Stimulated activated naive CD8-positive, alpha-beta T cell treated with anti-CD3 and anti-CD28 coated beads, Interleukin-15, Interleukin-2, amounts not matched to agents 100 ng/mL and 50 ng/mL, for 24 hours (primary cell): ENCODE results near the gene NTNG2.

ENCODE experiments used
- H3K27ac Mint-ChIP-seq: one replicate; pipeline ENCODE4 v1.8.0; 2021; ENCODE audit warnings: mild to moderate bottlenecking, mixed read lengths
- H3K27me3 Mint-ChIP-seq: one replicate; pipeline ENCODE4 v1.8.0; 2021; ENCODE audit warnings: mixed read lengths
- H3K36me3 Mint-ChIP-seq: one replicate; pipeline ENCODE4 v1.8.0; 2021; ENCODE audit warnings: low read depth, mixed read lengths
- H3K4me1 Mint-ChIP-seq: one replicate; pipeline ENCODE4 v1.8.0; 2021; ENCODE audit warnings: low read depth, mixed read lengths
- H3K4me3 Mint-ChIP-seq: one replicate; pipeline ENCODE4 v1.8.0; 2021; ENCODE audit warnings: mild to moderate bottlenecking, mixed read lengths
- H3K9me3 Mint-ChIP-seq: one replicate; pipeline ENCODE4 v1.8.0; 2021; ENCODE audit warnings: mixed read lengths

NTNG2 gene

DNA sequence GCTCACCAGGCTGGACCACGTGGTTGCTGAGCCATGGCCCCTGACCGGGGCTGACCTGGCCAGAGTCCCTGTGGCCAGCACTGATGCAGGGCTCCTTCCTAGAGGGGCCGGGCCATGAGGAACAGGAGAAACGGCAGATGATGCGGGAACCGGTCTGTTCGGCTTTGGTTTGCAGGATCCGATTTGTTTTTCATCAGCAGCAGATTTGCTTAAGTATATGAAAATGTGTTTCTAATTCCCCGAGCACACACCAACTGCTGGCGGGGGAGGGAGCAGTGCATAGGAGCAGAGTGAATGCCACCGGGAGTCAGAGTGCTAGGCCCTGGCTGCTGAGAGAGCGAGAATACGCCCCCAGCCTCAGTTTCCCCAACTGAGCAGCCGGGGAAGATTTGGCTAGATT lies 13.6 kb downstream of the NTNG2 start:
- no peaks in the 10 kb centered on the region for H3K4me1 Mint-ChIP-seq
- no peaks in the 10 kb centered on the region for H3K36me3 Mint-ChIP-seq
- H3K27me3 Mint-ChIP-seq: peaks cover 7% of the 10 kb centered on the region
- no peak overlapping the region for H3K27ac Mint-ChIP-seq
- H3K9me3 Mint-ChIP-seq: no peaks in the 10 kb centered on the region
- H3K4me3 Mint-ChIP-seq: no peak overlapping the region

DNA sequence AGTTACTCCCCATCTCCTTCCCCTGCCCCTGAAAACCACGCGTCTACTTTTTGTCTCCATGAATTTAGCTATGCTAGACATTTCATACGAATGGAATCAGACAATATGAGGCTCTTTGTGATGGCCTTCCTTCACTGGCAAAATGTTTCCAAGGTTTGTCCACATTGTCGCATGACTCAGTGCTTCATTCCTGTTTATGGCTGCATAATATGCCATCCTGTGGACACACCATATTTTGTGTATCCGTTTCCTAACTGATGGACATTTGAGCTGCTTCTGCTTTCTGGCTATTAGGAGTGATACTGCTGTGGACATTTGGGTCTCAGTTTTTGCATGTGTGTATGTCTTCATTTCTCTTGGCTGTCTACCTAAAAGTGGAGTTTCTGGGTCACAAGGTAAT lies 14.5 kb downstream of the NTNG2 start:
- H3K4me3 Mint-ChIP-seq: no peak overlapping the region
- no peaks in the 10 kb centered on the region for H3K9me3 Mint-ChIP-seq
- H3K27ac Mint-ChIP-seq: no peak overlapping the region
- H3K4me1 Mint-ChIP-seq: no peaks in the 10 kb centered on the region
- H3K36me3 Mint-ChIP-seq: no peaks in the 10 kb centered on the region
- peaks cover 12% of the 10 kb centered on the region for H3K27me3 Mint-ChIP-seq

DNA sequence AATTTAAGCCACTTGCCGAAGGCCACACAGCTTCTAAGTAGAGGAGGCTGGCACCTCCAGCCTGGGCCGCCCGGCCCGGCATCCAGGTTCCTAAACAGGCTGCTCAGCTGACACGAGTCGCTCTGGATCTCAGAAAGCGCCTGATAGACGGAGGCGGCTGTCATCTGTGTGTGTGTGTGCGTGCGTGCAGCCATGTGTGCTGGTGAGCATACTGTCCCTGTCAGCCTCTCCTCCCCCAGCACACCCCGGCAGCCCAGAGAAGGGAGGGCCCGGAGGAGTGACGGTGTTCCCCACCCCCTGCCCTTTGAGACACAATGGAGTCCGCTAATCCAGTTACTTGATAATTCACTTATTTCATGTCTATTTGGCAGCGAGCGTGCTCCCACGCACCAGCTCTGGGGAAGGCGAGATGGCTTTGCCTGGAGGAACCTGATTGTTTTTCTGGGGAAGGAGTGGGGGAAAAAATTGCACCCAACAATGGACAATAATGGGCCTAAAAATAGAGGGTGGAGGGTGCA lies 20.0 kb downstream of the NTNG2 start:
- Mint-ChIP-seq H3K36me3 (no peaks in the 10 kb centered on the region), H3K4me1 (no peaks in the 10 kb centered on the region), H3K27me3 (peaks cover 18% of the 10 kb centered on the region), H3K27ac (no peak overlapping the region), H3K9me3 (no peaks in the 10 kb centered on the region), H3K4me3 (no peak overlapping the region)

DNA sequence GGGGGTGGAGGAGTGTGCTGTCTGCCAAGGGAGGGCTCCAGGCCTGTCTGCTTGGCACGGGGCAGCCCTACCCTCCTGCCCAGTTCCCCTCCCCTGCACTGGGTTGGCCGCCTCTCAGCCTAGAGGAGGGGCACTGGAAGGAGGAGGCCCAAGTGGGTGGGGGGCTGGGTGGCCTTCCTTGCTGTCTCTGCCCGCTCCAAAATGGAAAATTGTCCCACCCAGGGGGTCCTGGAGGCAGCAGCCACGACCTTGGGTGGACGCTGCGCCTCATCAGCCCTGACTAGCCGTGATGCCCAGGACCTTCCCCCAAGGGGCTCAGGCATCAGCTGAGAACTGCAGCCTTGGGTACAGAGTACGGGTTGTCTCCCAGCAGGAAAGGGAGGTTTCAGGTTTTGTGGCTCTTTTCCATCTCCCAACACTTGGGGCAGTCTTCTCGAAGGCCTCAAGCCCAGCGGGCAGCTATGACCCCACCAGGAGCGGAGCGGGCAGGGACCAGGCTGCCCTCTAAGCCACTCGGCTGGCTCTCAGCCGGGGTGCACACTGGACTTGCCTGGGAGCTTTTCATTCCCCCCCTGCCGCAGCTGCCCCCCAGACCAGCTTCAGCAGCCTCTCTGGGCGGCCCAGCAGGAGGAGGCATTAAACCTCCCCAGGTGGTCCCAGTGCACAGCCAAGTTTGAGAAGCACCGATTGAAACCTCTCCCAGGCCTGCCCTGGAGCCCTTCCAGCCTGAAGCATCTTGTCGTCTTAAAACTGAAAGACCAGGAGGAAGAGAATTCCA lies 20.6 kb downstream of the NTNG2 start:
- Mint-ChIP-seq H3K4me3 (no peak overlapping the region), H3K4me1 (no peaks in the 10 kb centered on the region), H3K27ac (no peak overlapping the region), H3K9me3 (no peaks in the 10 kb centered on the region), H3K27me3 (peaks cover 18% of the 10 kb centered on the region), H3K36me3 (no peaks in the 10 kb centered on the region)

DNA sequence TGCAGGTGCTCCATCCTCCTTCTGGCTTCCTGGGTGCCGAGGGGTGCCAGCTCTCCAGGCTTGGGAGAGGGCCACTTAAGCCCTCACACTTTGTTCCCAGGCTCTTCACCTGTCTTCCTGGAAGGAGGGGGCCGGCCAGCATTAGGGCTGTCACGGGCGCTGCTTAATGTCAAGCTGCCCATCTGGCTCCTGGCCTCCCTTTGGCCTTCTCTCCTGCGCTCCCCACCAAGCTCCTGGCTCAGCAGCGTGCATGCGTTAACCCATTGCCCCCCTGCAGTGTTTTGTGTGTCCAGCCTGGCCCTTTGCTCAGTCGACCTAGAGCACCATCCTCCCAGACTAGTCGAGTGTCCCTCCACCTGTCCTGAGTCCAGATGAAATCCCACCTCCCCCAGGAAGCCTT lies 21.3 kb downstream of the NTNG2 start:
- no peak overlapping the region for H3K27ac Mint-ChIP-seq
- H3K9me3 Mint-ChIP-seq: no peaks in the 10 kb centered on the region
- peaks cover 18% of the 10 kb centered on the region for H3K27me3 Mint-ChIP-seq
- H3K4me1 Mint-ChIP-seq: no peaks in the 10 kb centered on the region
- no peak overlapping the region for H3K4me3 Mint-ChIP-seq
- H3K36me3 Mint-ChIP-seq: no peaks in the 10 kb centered on the region

DNA sequence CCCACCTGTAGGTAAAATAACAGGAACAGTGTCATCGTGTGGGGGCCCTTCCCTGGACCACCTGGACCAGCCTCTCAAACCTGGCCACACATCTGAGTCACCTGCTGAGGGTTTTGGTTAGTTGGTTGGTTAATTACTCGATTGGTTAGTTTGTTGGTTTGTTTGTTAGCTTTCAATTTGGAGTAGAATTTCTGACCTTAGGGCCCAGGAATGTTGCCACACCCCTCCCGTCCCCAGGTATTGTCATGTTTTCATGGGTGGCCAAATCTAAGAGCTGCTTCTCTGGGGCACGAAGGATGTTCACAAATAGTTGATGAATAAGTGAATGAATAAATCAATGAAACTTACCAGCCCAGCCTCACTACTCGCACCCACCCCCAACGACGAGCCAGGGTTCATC lies 21.9 kb downstream of the NTNG2 start:
- H3K4me3 Mint-ChIP-seq: no peak overlapping the region
- no peak overlapping the region for H3K27ac Mint-ChIP-seq
- H3K36me3 Mint-ChIP-seq: no peaks in the 10 kb centered on the region
- H3K27me3 Mint-ChIP-seq: peaks cover 18% of the 10 kb centered on the region
- H3K9me3 Mint-ChIP-seq: no peaks in the 10 kb centered on the region
- no peaks in the 10 kb centered on the region for H3K4me1 Mint-ChIP-seq

DNA sequence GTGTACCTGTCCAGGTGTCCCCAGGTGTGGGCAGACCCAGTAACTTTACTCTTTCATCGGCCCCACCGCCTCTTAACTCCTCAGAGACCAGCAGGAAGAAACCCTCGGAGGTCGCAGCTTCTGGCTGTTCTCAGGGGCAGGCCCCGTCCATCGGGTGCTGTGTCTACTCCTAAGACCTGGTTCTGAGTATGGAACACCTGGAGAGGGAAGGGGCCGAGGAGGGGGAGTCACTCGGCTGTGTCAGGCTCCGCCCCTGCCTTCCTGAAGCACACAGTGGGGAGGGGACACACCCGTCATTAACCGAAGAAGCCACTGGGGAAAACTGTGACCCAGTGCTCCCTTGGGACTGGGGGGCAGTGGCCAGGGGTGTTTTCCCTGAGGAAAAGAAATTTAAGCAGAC lies 22.3 kb downstream of the NTNG2 start:
- no peaks in the 10 kb centered on the region for H3K36me3 Mint-ChIP-seq
- H3K4me3 Mint-ChIP-seq: no peak overlapping the region
- no peak overlapping the region for H3K27ac Mint-ChIP-seq
- no peaks in the 10 kb centered on the region for H3K4me1 Mint-ChIP-seq
- no peaks in the 10 kb centered on the region for H3K9me3 Mint-ChIP-seq
- H3K27me3 Mint-ChIP-seq: peaks cover 18% of the 10 kb centered on the region

DNA sequence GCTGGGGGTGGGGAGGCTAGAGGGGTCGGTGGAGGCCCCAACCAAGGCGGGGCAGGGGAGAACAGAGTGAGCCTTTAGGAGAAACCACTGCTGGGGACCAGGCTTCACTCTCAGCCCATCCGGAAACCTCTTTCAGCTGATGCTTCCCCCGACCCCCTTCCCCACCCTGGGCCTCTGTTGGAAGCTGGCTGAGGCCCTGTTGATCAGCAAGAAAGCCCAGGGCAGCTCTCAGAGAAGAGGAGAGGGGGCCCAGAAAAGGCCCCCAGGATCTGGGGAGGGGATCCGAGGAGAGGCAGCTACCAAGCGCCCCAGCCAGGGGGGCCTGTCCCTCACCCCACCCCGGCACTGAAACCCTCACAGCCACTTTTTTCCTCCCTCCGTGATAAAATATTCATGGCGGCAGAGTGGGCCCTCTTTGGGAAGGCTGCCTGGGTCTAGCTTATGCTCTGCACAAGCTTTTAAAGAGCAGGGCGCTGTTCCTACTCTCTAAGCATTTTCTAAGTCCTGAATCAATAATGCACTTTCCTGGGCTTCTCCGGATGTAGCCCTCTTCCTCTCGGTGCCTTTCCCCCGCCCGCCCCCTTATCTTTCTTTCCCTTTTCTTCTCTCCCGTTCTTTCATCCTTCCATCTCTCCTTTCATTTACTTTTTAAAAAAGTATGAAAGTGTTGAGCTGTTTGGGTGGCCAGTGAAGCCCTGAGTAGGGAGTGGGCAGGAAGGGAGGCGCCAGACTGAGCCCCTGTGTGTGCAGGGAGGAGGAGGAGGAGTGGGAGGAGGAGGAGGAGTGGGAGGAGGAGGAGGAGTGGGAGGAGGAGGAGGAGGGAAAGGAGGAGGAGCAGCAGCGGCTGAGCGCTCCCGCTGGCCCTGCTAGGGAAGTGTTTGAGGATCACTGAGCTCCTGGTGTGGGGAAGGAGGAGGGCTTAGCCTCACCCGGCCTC lies 23.5 kb downstream of the NTNG2 start:
- Mint-ChIP-seq H3K27me3 (peaks cover 18% of the 10 kb centered on the region), H3K4me3 (no peak overlapping the region), H3K27ac (no peak overlapping the region), H3K36me3 (no peaks in the 10 kb centered on the region), H3K4me1 (no peaks in the 10 kb centered on the region), H3K9me3 (no peaks in the 10 kb centered on the region)

DNA sequence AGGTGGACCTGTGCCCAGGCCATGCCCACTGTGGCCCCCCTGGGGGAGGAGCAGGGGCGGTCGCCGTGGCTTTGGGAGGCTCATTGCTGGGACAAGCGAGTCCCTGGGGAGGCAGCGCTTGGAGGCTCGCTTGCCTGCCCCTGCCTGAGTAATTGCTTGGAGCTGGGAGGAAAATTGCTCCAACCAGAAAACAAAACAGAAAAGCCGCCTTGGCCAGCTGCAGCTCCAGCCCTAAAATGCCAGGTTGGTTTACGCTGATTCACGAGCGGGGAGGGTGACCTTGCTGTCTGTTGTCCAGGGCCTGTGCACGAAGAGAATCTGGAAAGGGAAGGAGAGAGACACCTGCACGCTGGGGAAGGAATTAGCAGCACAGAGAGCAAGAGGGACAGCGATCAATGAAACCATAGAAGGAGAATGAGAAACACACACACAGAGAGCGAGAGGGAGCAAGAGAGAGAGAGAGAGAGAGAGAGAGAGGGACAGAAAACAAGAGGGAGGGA lies 25.3 kb downstream of the NTNG2 start:
- Mint-ChIP-seq H3K9me3 (no peaks in the 10 kb centered on the region), H3K4me3 (no peak overlapping the region), H3K36me3 (no peaks in the 10 kb centered on the region), H3K4me1 (no peaks in the 10 kb centered on the region), H3K27ac (no peak overlapping the region), H3K27me3 (peaks cover 13% of the 10 kb centered on the region)

DNA sequence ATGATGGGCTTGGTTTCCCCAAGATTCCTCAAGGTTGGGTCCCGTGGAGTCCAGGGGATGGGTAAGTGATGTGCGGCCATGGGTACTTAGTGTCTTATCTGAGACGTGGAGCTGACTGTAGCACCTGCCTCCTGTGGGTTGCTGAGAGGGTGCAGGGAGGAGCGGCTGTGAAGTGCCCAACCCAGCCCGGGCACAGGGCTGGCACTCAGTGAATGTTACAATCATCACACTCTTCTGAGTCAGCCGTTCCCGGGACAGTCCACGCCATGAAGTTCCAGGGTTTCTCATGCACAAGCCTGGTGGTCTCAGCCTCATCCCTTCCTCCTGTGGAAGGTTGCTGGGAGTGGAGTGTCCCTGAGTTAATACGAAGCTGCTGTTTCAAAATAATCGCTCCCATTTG lies 29.1 kb downstream of the NTNG2 start:
- Mint-ChIP-seq H3K27ac (no peak overlapping the region), H3K27me3 (peaks cover 7% of the 10 kb centered on the region), H3K9me3 (no peaks in the 10 kb centered on the region), H3K36me3 (no peaks in the 10 kb centered on the region), H3K4me3 (no peak overlapping the region), H3K4me1 (no peaks in the 10 kb centered on the region)

DNA sequence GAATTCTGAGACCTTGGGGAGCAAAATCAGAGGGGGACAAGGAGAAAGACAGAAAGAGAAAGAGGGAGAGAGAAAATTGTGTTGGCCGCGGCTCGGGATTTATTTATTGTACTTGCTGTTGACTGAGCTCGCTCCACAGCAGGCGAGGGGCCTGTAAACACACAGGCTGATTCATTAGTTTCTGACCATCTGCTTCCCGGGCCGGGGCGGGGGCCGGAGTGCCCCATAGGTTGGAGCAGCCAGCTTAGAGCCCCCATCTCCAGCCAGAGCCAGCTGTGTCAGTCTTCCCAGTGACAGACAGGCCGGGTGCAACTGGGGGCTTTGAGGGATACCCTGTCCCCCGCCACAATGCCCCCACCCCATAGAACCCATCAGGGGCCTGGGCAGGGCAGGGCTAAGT lies 30.9 kb downstream of the NTNG2 start:
- no peaks in the 10 kb centered on the region for H3K36me3 Mint-ChIP-seq
- no peak overlapping the region for H3K27ac Mint-ChIP-seq
- no peak overlapping the region for H3K4me3 Mint-ChIP-seq
- no peaks in the 10 kb centered on the region for H3K4me1 Mint-ChIP-seq
- H3K9me3 Mint-ChIP-seq: no peaks in the 10 kb centered on the region
- H3K27me3 Mint-ChIP-seq: no peaks in the 10 kb centered on the region

DNA sequence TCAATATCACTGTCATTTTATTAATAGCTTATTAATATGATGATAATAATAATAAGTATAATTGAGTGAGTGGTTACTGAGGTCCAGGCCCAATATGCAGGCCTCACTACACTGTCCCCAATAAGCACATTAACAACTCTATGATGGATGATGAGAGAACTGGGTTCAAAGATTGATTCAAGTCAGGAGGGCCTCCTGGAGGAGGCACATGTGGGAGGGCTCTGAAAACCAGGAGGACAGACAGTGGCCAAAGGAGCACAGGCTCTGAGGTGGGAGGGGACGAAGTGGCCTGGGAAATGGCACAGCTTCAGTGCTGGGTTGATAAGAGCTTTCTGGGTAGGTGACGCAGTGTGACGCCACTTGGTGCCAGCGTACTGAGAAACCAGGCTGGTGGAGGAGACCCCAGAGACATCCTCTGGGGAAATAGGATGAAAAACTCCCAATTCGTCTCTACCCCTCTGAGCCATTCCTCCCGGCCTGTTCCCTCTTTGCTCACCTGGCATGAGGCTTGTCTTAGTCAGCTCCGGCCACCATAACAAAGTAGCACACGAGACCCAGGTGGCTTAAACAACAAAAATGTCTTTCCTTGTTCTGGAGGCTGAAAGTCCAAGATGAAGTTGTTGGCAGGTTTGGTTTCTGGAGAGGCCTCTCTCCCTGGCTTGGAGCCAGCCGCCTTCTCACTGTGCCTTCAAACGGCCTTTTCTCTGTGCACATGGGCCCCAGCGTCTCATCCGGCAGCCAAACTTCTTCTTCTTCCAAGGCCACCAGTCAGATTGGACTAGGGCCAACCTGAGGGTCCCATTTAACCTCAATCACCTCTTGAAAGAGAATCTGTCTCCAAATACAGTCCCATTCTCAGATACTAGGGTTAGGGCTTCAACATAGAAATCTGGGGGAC lies 31.6 kb downstream of the NTNG2 start:
- Mint-ChIP-seq H3K27ac (no peak overlapping the region), H3K9me3 (no peaks in the 10 kb centered on the region), H3K4me3 (no peak overlapping the region), H3K27me3 (no peaks in the 10 kb centered on the region), H3K4me1 (no peaks in the 10 kb centered on the region), H3K36me3 (no peaks in the 10 kb centered on the region)

DNA sequence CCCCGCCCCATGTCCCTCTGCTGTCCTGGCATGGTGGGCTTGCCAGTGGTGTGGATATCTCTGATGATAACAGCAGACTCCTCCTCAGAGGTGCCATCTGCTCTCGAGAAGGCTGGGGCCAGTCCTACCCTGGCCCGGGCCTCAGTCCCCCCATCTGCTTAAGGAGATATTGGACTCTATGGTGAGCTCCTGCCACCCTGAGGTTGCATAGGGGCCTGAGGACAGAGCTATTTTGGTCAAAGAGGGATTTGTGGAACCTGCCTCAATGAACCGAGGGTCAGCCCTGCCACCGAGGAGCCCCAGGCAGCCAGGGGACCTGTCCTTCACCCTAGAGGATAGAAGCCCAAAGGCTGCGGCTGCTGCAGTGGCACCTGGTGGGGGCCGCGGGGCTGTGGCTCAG lies 32.6 kb downstream of the NTNG2 start:
- no peaks in the 10 kb centered on the region for H3K36me3 Mint-ChIP-seq
- no peaks in the 10 kb centered on the region for H3K9me3 Mint-ChIP-seq
- no peak overlapping the region for H3K4me3 Mint-ChIP-seq
- H3K27me3 Mint-ChIP-seq: no peaks in the 10 kb centered on the region
- no peaks in the 10 kb centered on the region for H3K4me1 Mint-ChIP-seq
- no peak overlapping the region for H3K27ac Mint-ChIP-seq

DNA sequence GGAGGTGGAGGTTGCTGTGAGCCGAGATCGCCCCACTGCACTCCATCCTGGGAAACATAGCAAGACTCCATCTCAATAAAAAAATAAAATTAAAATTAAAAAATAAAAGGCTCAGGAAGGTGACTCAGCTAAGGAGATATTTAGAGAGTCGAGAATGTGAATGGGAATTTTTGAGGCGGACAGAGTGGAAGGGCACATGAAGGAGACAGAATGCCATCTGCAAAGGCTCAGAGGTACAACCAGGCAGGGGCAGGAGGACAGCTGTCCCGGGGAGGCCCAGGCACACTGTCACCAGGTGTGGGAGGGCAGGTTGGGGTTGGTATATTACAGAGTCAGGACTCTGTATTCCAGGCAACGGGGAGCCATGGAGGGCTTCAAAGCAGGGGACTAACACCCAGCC lies 35.5 kb downstream of the NTNG2 start:
- Mint-ChIP-seq H3K4me1 (no peaks in the 10 kb centered on the region), H3K9me3 (no peaks in the 10 kb centered on the region), H3K4me3 (no peak overlapping the region), H3K36me3 (no peaks in the 10 kb centered on the region), H3K27ac (no peak overlapping the region), H3K27me3 (no peaks in the 10 kb centered on the region)
